KMS-11 (cell line): ENCODE results near the gene PLEKHA5.

Source experiments
- H2AFZ ChIP-seq: fragments of 200-600 bp; sonication (generic); 2 replicates; pipeline ENCODE4 v1.6.1; 2016; ENCODE audit warnings: antibody characterized with exemption, mixed run types, low read depth
- H3K27ac ChIP-seq: fragments of 200-600 bp; sonication (generic); 2 replicates; pipeline ENCODE4 v1.6.1; 2016; ENCODE audit warnings: mild to moderate bottlenecking, mixed run types
- H3K27me3 ChIP-seq: fragments of 200-600 bp; sonication (generic); 2 replicates; pipeline ENCODE4 v1.6.1; 2017; ENCODE audit warnings: mild to moderate bottlenecking, low read depth, mixed run types, moderate library complexity; ENCODE audit not compliant: insufficient read depth
- H3K36me3 ChIP-seq: fragments of 200-600 bp; sonication (generic); 2 replicates; pipeline ENCODE4 v1.6.1; 2017; ENCODE audit warnings: mild to moderate bottlenecking, mixed run types; ENCODE audit not compliant: insufficient read depth
- H3K4me1 ChIP-seq: fragments of 200-600 bp; sonication (generic); 2 replicates; pipeline ENCODE4 v1.6.1; 2016; ENCODE audit warnings: mild to moderate bottlenecking, low read depth, mixed run types; ENCODE audit not compliant: poor library complexity, severe bottlenecking
- H3K4me2 ChIP-seq: fragments of 200-600 bp; sonication (generic); 2 replicates; pipeline ENCODE4 v1.7.0; 2016; ENCODE audit warnings: mild to moderate bottlenecking, mixed run types
- H3K4me3 ChIP-seq: fragments of 200-600 bp; sonication (generic); IDR thresholded peaks from 2 replicates; pipeline ENCODE4 v1.6.1; 2017; ENCODE audit warnings: low read depth, low read length, mixed read lengths; ENCODE audit not compliant: insufficient read depth
- H3K79me2 ChIP-seq: fragments of 200-600 bp; sonication (generic); 2 replicates; pipeline ENCODE4 v1.6.1; 2016; ENCODE audit warnings: low read depth, mixed run types; ENCODE audit not compliant: insufficient read depth
- H3K9ac ChIP-seq: fragments of 200-600 bp; sonication (generic); 2 replicates; pipeline ENCODE4 v1.6.1; 2016; ENCODE audit warnings: mild to moderate bottlenecking, mixed run types
- H4K20me1 ChIP-seq: fragments of 200-600 bp; sonication (generic); 2 replicates; pipeline ENCODE4 v1.6.1; 2016; ENCODE audit warnings: mild to moderate bottlenecking, mixed run types; ENCODE audit not compliant: insufficient read depth
- TF ChIP-seq, protein P1 (sequence below): fragments of 200-600 bp; sonication (generic); conservative IDR thresholded peaks from 2 replicates; pipeline ENCODE4 v1.6.1; 2017; ENCODE audit warnings: low read depth, mild to moderate bottlenecking, antibody characterized with exemption, low read length, moderate library complexity, mixed read lengths

PLEKHA5 gene

DNA sequence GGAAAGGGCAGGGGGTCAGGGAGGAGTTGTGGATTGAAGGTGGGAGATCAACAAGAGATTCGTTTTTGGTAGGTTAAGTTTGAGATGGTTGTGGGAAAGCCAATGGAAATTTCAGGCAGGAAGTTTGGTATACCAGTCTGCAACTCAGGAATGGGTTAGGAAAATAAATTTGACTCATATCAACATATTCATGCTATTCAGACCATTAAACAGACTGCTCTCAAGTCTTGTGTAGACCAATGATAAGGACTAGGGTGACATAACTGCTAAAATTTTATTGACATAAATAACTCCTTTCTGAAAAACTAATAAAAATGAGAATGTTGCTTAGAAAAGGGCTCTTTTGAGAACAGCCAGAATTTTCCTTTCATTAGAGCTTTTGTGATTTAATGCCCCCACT, 60.0 kb downstream of the PLEKHA5 start:
- Histone ChIP-seq H3K27me3 (no peaks in the 10 kb centered on the region), H3K79me2 (no peaks in the 10 kb centered on the region), H3K27ac (no peak overlapping the region), H3K36me3 (no peaks in the 10 kb centered on the region), H2AFZ (no peak overlapping the region), H3K4me2 (no peak overlapping the region), H3K9ac (no peak overlapping the region), H4K20me1 (no peaks in the 10 kb centered on the region), H3K4me3 (no peak overlapping the region), H3K4me1 (peaks cover 18% of the 10 kb centered on the region)
- TF ChIP-seq, protein P1, sequence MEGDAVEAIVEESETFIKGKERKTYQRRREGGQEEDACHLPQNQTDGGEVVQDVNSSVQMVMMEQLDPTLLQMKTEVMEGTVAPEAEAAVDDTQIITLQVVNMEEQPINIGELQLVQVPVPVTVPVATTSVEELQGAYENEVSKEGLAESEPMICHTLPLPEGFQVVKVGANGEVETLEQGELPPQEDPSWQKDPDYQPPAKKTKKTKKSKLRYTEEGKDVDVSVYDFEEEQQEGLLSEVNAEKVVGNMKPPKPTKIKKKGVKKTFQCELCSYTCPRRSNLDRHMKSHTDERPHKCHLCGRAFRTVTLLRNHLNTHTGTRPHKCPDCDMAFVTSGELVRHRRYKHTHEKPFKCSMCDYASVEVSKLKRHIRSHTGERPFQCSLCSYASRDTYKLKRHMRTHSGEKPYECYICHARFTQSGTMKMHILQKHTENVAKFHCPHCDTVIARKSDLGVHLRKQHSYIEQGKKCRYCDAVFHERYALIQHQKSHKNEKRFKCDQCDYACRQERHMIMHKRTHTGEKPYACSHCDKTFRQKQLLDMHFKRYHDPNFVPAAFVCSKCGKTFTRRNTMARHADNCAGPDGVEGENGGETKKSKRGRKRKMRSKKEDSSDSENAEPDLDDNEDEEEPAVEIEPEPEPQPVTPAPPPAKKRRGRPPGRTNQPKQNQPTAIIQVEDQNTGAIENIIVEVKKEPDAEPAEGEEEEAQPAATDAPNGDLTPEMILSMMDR = no peak

- Histone ChIP-seq H3K4me2 (no peak overlapping the region), H3K27ac (no peak overlapping the region)
- TF ChIP-seq, protein P1 = no peak
Observed at GRCh38 chr12:19190292-19191031, 60.9 kb downstream of the PLEKHA5 start.

DNA sequence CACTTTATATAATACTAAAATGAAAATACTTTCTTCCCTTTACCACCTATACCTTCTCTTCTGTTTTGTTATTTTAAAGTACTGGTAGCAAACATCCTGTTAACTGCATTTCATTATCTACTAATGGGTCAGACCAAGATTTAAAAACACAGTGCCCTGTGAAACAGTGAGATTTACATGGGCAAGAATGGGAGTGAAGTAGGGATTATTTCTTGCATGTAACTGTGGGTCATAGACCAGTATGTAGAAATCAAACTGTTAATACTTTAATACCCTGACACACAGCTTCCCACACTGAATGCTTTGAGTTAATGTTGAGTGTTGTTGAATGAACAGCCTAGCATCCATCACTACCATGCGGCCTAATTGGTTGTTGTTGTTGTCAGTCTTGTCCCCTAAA, 61.6 kb downstream of the PLEKHA5 start:
- TF ChIP-seq, protein P1 = no peak
- Histone ChIP-seq H3K79me2 (no peaks in the 10 kb centered on the region), H3K4me1 (peaks cover 18% of the 10 kb centered on the region), H3K27ac (no peak overlapping the region), H3K9ac (no peak overlapping the region), H4K20me1 (no peaks in the 10 kb centered on the region), H3K36me3 (no peaks in the 10 kb centered on the region), H3K27me3 (no peaks in the 10 kb centered on the region), H3K4me2 (no peak overlapping the region), H2AFZ (no peak overlapping the region), H3K4me3 (no peak overlapping the region)

More at GRCh38 chr12:19190292-19191031, 60.9 kb downstream of the PLEKHA5 start:
- Histone ChIP-seq H3K4me3 (no peak overlapping the region), H3K36me3 (no peaks in the 10 kb centered on the region), H4K20me1 (no peaks in the 10 kb centered on the region), H3K4me1 (peaks cover 18% of the 10 kb centered on the region), H3K79me2 (no peaks in the 10 kb centered on the region), H3K27me3 (no peaks in the 10 kb centered on the region), H3K9ac (no peak overlapping the region), H2AFZ (no peak overlapping the region)

GRCh38 chr12:19191563-19191962, 62.0 kb downstream of the PLEKHA5 start:
- Histone ChIP-seq H3K36me3 (no peaks in the 10 kb centered on the region), H3K4me1 (peaks cover 16% of the 10 kb centered on the region), H3K27me3 (no peaks in the 10 kb centered on the region), H3K79me2 (no peaks in the 10 kb centered on the region), H4K20me1 (no peaks in the 10 kb centered on the region), H3K27ac (no peak overlapping the region), H3K4me3 (no peak overlapping the region), H3K9ac (no peak overlapping the region), H2AFZ (no peak overlapping the region), H3K4me2 (no peak overlapping the region)
- TF ChIP-seq, protein P1 = no peak
